Subcutaneous abdominal adipose tissue (tissue), 5 donors: ENCODE results near the gene PSMF1.

Experiments used
- H3K27ac ChIP-seq: one replicate; pipeline ENCODE4 v1.7.0; 2013; ENCODE audit warnings: low read depth, mild to moderate bottlenecking, inconsistent platforms, low read length, moderate library complexity
- H3K27me3 ChIP-seq, 5 donors: one replicate each; pipeline ENCODE4 v1.7.0; 2013; ENCODE audit warnings: low read length in 5 of 5, inconsistent platforms in 1 of 5; ENCODE audit not compliant: control insufficient read depth in 5 of 5, insufficient read depth in 4 of 5
- H3K36me3 ChIP-seq, 5 donors: one replicate each; pipeline ENCODE4 v1.7.0; 2013; ENCODE audit warnings: low read length in 5 of 5; ENCODE audit not compliant: control insufficient read depth in 5 of 5, insufficient read depth in 5 of 5
- H3K4me1 ChIP-seq, 5 donors: one replicate each; pipeline ENCODE4 v1.7.0; 2013; ENCODE audit warnings: low read length in 5 of 5, mild to moderate bottlenecking in 3 of 5, moderate library complexity in 1 of 5; ENCODE audit not compliant: control insufficient read depth in 5 of 5, insufficient read depth in 5 of 5
- H3K4me3 ChIP-seq, 5 donors: one replicate each; pipeline ENCODE4 v1.7.0; 2013; ENCODE audit warnings: low read length in 5 of 5, low read depth in 1 of 5
- H3K9ac ChIP-seq, 5 donors: one replicate each; pipeline ENCODE4 v1.7.0; 2013; ENCODE audit warnings: low read length in 5 of 5, mild to moderate bottlenecking in 4 of 5, moderate library complexity in 3 of 5
- H3K9me3 ChIP-seq, 5 donors: one replicate each; pipeline ENCODE4 v1.7.0; 2013; ENCODE audit warnings: low read length in 5 of 5; ENCODE audit not compliant: control insufficient read depth in 5 of 5
- donor health status: healthy.
- donor health status: healthy.
- donor health status: healthy.
- donor health status: healthy.
- donor health status: healthy.

The PSMF1 gene

DNA sequence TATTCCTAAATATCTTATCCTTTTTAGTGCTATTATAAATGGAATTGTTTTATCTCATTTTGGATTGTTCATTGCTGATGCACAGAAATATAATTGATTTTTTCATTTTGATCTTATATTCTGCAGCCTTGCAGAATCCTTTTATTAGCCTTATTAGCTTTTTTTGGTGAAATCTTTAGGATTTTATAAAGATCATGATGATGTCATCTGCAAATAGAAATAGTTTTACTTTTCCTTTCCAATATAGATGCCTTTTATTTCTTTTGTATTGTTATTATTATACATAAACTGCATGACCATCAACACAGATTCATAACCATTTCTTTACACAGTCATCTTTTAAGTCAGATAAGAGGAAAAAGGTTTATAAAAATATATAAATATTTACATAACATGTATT is 16.9 kb upstream of the PSMF1 start:
- H3K4me1 ChIP-seq = no peaks in the 10 kb centered on the region
- H3K27me3 ChIP-seq = no peaks in the 10 kb centered on the region
- H3K27ac ChIP-seq = no peak overlapping the region
- H3K4me3 ChIP-seq = no peak overlapping the region
- no peaks in the 10 kb centered on the region for H3K36me3 ChIP-seq
- H3K9ac ChIP-seq = no peak overlapping the region
- peaks cover 0 to 11% (median 8%) of the 10 kb centered on the region in 5 donors for H3K9me3 ChIP-seq

DNA sequence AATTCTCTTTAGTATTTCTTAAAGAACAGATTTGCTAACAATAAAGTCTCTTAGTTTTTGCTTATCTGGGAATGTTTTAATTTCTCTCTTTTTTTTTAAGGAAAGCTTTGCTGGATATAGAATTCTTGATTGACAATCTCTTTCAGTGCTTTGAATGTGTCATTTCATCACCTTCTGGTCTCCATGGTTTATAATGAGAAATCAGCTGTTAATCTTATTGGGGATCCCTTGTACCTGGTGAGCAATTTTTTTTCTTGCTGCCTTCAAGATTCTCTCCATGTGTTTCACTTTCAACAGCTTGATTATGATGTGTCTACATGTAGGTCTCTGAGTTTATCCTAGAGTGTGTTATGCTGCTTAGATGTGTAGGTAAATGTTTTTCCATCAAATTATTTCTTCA is 16.4 kb upstream of the PSMF1 start:
- no peaks in the 10 kb centered on the region for H3K27me3 ChIP-seq

DNA sequence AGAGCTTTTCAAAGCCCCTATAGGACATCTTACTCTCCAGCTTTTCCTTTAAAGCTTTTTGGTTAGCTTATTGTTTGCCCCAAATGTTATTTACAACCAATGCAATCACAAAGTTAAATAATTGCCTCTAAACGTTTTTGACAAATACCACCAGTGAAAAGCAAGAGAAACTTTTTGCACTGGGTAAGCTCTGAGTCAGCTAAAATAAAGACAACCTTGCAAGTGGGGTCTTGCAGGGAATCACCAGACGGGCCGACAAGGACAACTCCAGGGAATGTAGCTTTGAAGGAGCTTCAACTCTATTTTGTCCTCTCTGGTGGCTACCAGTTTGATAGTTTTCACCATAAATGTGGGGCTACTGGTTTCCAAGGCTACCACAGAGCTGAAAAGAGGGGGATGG is 14.7 kb upstream of the PSMF1 start:
- no peaks in the 10 kb centered on the region for H3K4me1 ChIP-seq
- H3K27me3 ChIP-seq = no peaks in the 10 kb centered on the region
- H3K4me3 ChIP-seq = no peak overlapping the region
- H3K9ac ChIP-seq = no peak overlapping the region
- no peaks in the 10 kb centered on the region for H3K36me3 ChIP-seq
- H3K9me3 ChIP-seq = peaks cover 0 to 8% (median 4%) of the 10 kb centered on the region in 5 donors
- no peak overlapping the region for H3K27ac ChIP-seq

More for the DNA sequence above, 16.4 kb upstream of the PSMF1 start:
- Histone ChIP-seq H3K9ac (no peak overlapping the region), H3K36me3 (no peaks in the 10 kb centered on the region), H3K27ac (no peak overlapping the region), H3K9me3 (peaks cover 0 to 11% (median 8%) of the 10 kb centered on the region in 5 donors), H3K4me3 (no peak overlapping the region), H3K4me1 (no peaks in the 10 kb centered on the region)

DNA sequence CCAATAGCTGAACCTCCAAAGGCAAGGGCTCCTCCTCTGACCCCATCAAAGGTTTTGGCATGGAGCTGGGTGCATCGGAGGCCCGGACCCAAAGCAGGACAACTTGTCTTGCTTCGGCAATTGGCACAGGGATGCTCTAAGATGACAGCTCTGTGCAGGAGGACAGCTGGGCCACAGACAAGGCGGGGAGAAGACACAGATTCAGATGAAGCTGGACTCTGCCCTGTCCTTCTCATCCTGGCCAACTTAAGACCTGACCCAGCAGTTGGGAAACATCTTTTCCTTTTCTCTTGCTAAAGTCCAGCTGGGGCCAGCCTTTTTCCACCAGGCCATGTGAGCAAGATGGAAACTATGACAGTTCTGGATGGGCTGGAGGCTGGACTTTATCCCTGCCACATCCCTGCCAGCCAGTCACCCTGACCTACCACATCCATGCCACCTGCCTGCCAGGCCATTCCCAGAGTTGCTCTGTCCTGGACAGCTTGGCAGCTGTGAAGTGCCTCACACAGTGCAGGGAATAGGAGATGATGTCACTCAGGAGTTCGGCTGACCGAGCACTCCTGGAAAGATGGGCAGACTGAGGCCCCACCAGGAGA is 12.7 kb upstream of the PSMF1 start:
- H3K9ac ChIP-seq = no peak overlapping the region
- no peaks in the 10 kb centered on the region for H3K36me3 ChIP-seq
- H3K4me3 ChIP-seq = no peak overlapping the region
- peaks cover 0 to 8% (median 2%) of the 10 kb centered on the region in 5 donors for H3K9me3 ChIP-seq
- no peak overlapping the region for H3K27ac ChIP-seq
- no peaks in the 10 kb centered on the region for H3K4me1 ChIP-seq
- no peaks in the 10 kb centered on the region for H3K27me3 ChIP-seq

DNA sequence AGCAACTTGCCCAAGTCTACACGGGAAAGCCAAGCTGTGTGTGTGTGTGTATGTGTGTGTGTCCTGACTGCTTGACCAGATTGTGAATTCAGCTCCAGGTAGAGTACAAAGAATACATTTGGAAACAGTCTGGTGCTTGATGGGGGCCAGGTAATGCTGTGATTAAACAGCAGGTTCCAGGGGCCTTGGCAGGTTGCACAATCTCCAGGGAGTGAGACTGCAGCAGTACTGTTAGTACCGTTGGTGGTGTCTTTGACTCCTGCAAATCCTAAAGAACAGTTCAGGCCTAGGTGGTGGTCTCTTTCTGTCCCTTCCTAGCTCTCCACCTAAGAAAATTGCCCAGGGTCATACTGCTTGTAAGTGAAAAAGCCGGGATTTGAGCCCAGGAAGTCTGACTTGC is 11.2 kb upstream of the PSMF1 start:
- H3K4me3 ChIP-seq = no peak overlapping the region
- no peaks in the 10 kb centered on the region for H3K27me3 ChIP-seq
- peaks cover 0 to 4% (median 0%) of the 10 kb centered on the region in 5 donors for H3K9me3 ChIP-seq
- H3K9ac ChIP-seq = no peak overlapping the region
- H3K36me3 ChIP-seq = no peaks in the 10 kb centered on the region
- no peaks in the 10 kb centered on the region for H3K4me1 ChIP-seq
- no peak overlapping the region for H3K27ac ChIP-seq

DNA sequence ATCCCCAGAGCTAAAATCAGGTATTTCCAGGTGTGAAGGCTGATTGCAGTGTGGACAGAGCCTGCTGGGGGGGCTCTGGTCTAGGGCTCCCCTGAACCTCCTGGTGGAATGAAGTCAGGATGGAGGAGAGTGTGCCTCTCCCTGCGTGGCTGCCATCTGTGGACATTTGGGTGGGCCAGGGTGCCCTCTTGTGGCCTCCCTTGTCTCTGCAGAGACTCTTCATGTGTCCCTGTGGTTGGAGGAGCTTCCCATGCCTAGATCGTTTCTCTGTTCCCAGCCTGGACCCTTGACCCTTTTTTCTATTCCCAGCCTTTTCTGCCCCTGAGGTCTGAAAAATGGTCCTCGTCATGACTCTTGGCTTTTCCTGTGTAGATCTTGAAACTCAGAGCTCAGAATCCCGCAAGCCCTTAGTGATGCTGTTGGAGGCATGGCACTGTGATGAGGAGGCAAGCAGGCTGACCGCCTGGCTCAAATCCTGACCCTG is 9.9 kb upstream of the PSMF1 start:
- Histone ChIP-seq H3K9ac (no peak overlapping the region), H3K36me3 (no peaks in the 10 kb centered on the region), H3K27me3 (no peaks in the 10 kb centered on the region), H3K4me3 (no peak overlapping the region), H3K4me1 (no peaks in the 10 kb centered on the region), H3K9me3 (no peaks in the 10 kb centered on the region), H3K27ac (no peak overlapping the region)

DNA sequence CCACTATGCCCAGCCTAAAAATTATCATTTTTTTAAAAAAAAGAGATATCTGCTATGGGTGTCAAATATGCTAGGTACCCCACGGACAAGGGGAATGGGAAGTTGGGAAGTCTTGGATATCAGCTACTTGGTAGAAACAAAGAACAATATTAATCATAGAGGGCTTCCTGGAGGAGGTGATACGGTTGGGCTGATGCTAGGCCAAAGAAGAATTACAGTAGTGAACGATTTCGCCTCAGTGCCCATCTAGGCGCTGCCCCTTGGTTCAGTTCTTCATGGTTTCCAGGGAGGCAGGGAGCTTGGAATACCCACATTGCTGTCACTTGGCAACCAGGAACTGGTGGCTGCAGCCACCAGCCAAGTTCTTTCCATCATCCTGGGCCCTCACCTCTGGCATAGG is 5.5 kb upstream of the PSMF1 start:
- H3K9ac ChIP-seq = no peak overlapping the region
- H3K4me1 ChIP-seq = peaks cover under 1 to 5% (median 3%) of the 10 kb centered on the region in 5 donors
- no peaks in the 10 kb centered on the region for H3K9me3 ChIP-seq
- H3K4me3 ChIP-seq = no peak overlapping the region
- H3K27ac ChIP-seq = no peak overlapping the region
- H3K27me3 ChIP-seq = no peaks in the 10 kb centered on the region
- H3K36me3 ChIP-seq = no peaks in the 10 kb centered on the region

DNA sequence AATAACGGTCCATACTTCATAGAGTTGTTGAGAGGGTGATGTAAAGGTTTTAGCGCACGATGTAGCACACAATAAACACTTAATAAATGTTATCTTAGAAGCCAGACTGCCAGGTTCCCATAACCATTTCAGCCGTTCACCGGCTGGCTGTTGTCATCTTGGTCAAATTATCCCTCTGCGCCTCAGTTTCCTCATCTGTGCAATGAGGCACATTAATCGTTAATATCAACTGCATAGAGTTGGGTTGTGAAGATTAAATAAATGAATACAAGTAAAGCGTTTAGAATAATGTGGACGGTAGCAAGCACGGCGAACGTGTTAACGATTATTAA is 432 bp upstream of the PSMF1 start:
- Histone ChIP-seq H3K4me1 (peaks cover 21 to 51% (median 48%) of the 10 kb centered on the region in 5 donors), H3K27me3 (no peaks in the 10 kb centered on the region), H3K4me3 (peak overlapping the region; percentile 82 to 100 (median 99)), H3K36me3 (peaks cover 0 to 6% (median 4%) of the 10 kb centered on the region in 5 donors), H3K27ac (peak overlapping the region; percentile 71), H3K9me3 (no peaks in the 10 kb centered on the region), H3K9ac (peak overlapping the region; percentile 55 to 99 (median 76))

DNA sequence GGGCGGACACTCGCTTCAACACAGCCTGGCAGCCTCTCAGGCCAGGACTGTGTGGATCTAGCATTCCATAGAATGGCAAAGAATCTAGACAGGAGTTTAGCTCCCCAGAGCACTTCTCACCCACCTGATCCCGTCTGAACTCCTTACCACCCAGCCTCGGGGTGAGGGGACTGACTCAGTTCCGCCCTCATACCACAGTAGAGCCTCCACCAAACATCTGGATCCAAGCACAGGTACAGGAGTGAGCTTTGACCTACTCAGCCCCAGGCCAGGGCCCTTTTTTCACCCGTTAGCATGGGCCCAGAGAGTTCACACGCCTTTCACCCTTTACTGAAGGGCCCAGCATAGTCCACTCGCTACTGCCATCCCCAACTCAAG is 715 bp downstream of the PSMF1 start:
- H3K9ac ChIP-seq = peak overlapping the region; percentile 76 to 99 (median 90)
- peaks cover 22 to 62% (median 57%) of the 10 kb centered on the region in 5 donors for H3K4me1 ChIP-seq
- peak overlapping the region; percentile 96 to 100 (median 99) for H3K4me3 ChIP-seq
- no peaks in the 10 kb centered on the region for H3K9me3 ChIP-seq
- H3K27me3 ChIP-seq = no peaks in the 10 kb centered on the region
- peak overlapping the region; percentile 71 for H3K27ac ChIP-seq
- peaks cover 0 to 6% (median 4%) of the 10 kb centered on the region in 5 donors for H3K36me3 ChIP-seq

DNA sequence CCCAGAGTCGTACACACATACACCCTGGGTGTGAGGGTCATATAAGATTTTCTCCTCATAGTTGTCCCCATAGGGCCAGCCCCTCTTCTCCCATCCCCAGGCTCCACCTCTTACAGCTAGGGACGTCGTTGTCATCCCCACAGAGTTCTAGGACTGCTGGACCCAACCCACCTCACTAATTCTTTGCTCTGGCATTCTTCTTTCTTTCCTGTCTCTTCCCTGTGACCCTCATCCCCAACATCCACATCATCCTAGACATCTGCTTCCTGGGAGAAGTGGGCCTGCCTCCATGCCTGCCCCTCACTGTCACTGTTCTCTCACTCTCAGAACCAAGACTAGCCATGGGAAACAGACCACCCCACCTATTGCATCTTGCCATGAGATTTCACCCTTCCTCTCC is 1.1 kb downstream of the PSMF1 start:
- H3K9me3 ChIP-seq = no peaks in the 10 kb centered on the region
- peak overlapping the region; percentile 71 for H3K27ac ChIP-seq
- H3K36me3 ChIP-seq = peaks cover 0 to 9% (median 4%) of the 10 kb centered on the region in 5 donors
- peaks cover 22 to 65% (median 57%) of the 10 kb centered on the region in 5 donors for H3K4me1 ChIP-seq
- peak overlapping the region; percentile 96 to 100 (median 99) for H3K4me3 ChIP-seq
- no peaks in the 10 kb centered on the region for H3K27me3 ChIP-seq
- H3K9ac ChIP-seq = peak overlapping the region; percentile 76 to 99 (median 90)
